ENCODE results near the gene LKAAEAR1. TPM values are rescaled to one million over a fixed set of nuclear protein-coding genes. Genes with fewer than 3 reads are reported as not detected.
A peak's percentile ranks its signal among the peaks of the same experiment; 100 is the strongest.

Gene LKAAEAR1
- total and polyA plus RNA-seq, 2 of the 13 experiments (the other 11 are each of a cell fraction or from before 2014, with no cell fraction given): not detected

- TF ChIP-seq ZNF646 (CRISPR knock-in tag; IDR thresholded peaks at IDR 0.05) (peak; percentile 69), ZGPAT (CRISPR knock-in tag; IDR thresholded peaks at IDR 0.05) (peak; percentile 55; the same call in 1 of the 2 replicates), ZNF629 (CRISPR knock-in tag; conservative IDR thresholded peaks at IDR 0.05) (no peak), AHR (CRISPR knock-in tag; IDR thresholded peaks at IDR 0.05) (peak; percentile 10; the same call in 1 of the 2 replicates), CHD4 (IDR thresholded peaks at IDR 0.05; ENCODE audit: borderline replicate concordance, low read length) (0 out of 2 replicates have a peak, but pooled peaks have one; percentile 29), ZFP62 (CRISPR knock-in tag; IDR thresholded peaks at IDR 0.05) (no peak), PHF5A (CRISPR knock-in tag; IDR thresholded peaks at IDR 0.05; ENCODE audit: low read depth, unreplicated experiment) (no peak), ZBTB49 (CRISPR knock-in tag; IDR thresholded peaks at IDR 0.05; ENCODE audit: borderline replicate concordance) (no peak), NCOA5 (CRISPR knock-in tag; IDR thresholded peaks at IDR 0.05) (no peak), NR1H2 (CRISPR knock-in tag; IDR thresholded peaks at IDR 0.05; ENCODE audit: borderline replicate concordance, low read depth) (no peak), IKZF1 (IDR thresholded peaks at IDR 0.05) (no peak), ZNF724P (CRISPR knock-in tag; IDR thresholded peaks at IDR 0.05; ENCODE audit: borderline replicate concordance) (no peak), TAF1 (CRISPR knock-in tag; IDR thresholded peaks at IDR 0.05) (no peak), PHF21A (CRISPR knock-in tag; IDR thresholded peaks at IDR 0.05) (0 out of 2 replicates have a peak, but pooled peaks have one; percentile 21), MXI1 (IDR thresholded peaks at IDR 0.05; ENCODE audit: borderline replicate concordance, low read depth, low read length) (no peak), ZFP36L1 (CRISPR knock-in tag; IDR thresholded peaks at IDR 0.05) (no peak), ZNF704 (CRISPR knock-in tag; IDR thresholded peaks at IDR 0.05; ENCODE audit: borderline replicate concordance) (0 out of 2 replicates have a peak, but pooled peaks have one; percentile 59), NR2C2 (CRISPR knock-in tag; IDR thresholded peaks at IDR 0.05; ENCODE audit: borderline replicate concordance) (no peak)
These were observed 17.8 kb upstream of the LKAAEAR1 start (continued) for GRCh38 chr20:64101731-64102621.

All from HepG2 (cell line).